Fibroblast of the aortic adventitia (primary cell): Measurements from ENCODE around the gene GABRB2. TPM values are rescaled to one million over a fixed set of nuclear protein-coding genes. Genes with fewer than 3 reads are reported as not detected.

ENCODE experiments used
- DNase-seq: peaks from one replicate; pipeline ENCODE4 v3.0.0-alpha.2; 2010; ENCODE audit warnings: low read depth
- H3K4me3 ChIP-seq: 2 replicates; pipeline ENCODE4 v1.5.1; 2011; ENCODE audit warnings: low read depth, mild to moderate bottlenecking, control low read depth, low read length, moderate library complexity
- total RNA-seq: library from RNA; depleted of rRNA; stranded (reverse); fragments of >200 nt; gene quantifications from 2 replicates; pipeline ENCODE4 v1.2.3, GENCODE V29; 2012; ENCODE audit warnings: low replicate concordance
- TF ChIP-seq, protein P1 (sequence below): IDR thresholded peaks from 2 replicates; pipeline ENCODE4 v1.5.1; 2011; ENCODE audit warnings: mild to moderate bottlenecking, low read length, control low read depth, inconsistent platforms; ENCODE audit not compliant: insufficient read depth

Gene GABRB2
- total RNA-seq = 0.09 TPM in 1 of 2 replicates, not detected in the other

- DNase-seq = peak; percentile 35
- peak within 1 kb of the TSS; percentile 57 for H3K4me3 ChIP-seq
- TF ChIP-seq, protein P1, sequence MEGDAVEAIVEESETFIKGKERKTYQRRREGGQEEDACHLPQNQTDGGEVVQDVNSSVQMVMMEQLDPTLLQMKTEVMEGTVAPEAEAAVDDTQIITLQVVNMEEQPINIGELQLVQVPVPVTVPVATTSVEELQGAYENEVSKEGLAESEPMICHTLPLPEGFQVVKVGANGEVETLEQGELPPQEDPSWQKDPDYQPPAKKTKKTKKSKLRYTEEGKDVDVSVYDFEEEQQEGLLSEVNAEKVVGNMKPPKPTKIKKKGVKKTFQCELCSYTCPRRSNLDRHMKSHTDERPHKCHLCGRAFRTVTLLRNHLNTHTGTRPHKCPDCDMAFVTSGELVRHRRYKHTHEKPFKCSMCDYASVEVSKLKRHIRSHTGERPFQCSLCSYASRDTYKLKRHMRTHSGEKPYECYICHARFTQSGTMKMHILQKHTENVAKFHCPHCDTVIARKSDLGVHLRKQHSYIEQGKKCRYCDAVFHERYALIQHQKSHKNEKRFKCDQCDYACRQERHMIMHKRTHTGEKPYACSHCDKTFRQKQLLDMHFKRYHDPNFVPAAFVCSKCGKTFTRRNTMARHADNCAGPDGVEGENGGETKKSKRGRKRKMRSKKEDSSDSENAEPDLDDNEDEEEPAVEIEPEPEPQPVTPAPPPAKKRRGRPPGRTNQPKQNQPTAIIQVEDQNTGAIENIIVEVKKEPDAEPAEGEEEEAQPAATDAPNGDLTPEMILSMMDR = no peak
These were observed at the start of gene GABRB2 for GRCh38 chr5:161546470-161547301. Gene GABRB2, minus strand, starts transcription at chr5:161546725. Its CDS starts 82 bp downstream, at chr5:161546643.

- H3K4me3 ChIP-seq = no peak overlapping the region
- no peak for DNase-seq
- TF ChIP-seq, protein P1 = no peak
These were observed 39.3 kb upstream of the GABRB2 start for GRCh38 chr5:161585798-161586197.

DNA sequence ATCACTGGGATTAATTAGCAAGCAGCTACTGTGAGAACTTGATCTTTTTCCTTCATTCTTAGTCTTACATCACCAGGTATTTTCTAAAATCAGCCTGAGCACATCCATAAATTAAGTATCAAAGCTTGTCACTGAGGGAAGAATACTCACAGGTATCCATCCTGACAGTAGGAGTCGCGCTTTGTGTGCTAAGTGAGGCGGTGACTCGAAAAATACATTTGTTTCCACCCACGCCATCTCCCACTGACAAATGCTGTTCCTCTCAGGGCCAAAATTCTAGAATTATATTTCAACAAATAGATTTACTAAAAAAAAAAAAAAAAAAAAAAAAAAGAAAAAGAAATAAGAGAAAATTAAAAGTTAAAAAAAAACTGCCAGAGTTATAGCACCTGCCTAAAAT is 34.1 kb upstream of the GABRB2 start:
- H3K4me3 ChIP-seq = no peak overlapping the region
- no peak for DNase-seq
- TF ChIP-seq, protein P1 = no peak

DNA sequence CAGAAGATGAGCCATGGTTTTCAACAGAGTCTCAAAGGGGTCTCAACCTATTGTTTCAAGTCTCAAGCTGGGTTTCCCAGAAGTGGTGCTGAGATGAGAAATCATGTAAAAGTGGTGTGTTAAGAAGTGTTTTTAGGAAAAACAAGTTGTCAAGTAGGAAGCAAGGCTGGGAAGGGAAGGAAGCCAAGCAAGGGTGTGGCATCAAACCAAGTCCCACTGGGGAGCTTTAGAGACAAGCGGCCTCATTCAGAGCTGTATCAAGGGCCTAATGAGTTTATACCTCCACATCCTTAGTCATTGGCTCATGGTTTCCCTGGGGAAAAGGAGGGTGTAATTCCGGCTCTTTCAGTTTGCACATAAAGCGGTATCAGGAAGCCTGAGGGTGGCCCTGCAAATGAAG is 26.4 kb upstream of the GABRB2 start:
- TF ChIP-seq, protein P1 = no peak
- H3K4me3 ChIP-seq = no peak overlapping the region
- no peak for DNase-seq

DNA sequence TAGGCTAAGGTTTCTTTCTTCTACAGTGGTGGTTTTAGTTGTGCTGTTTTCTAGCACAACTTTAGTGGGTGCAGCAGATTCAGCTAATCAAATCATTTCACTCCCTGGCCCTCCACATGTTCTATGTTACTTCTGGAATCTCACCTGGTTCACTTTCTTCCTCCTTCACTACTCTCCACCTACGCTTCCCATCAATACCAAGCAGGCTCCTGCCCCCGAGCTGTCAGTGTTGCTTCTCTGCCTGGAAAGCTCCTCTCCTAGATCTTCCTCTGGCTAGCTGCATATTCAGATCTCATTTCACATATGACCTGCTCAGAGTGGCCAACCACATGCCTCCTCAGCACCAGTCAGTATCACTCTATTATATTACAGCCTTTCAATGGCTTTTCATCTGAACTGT is 19.6 kb upstream of the GABRB2 start:
- TF ChIP-seq, protein P1 = no peak
- no peak overlapping the region for H3K4me3 ChIP-seq
- DNase-seq = no peak

GRCh38 chr5:161562446-161562845 is 15.9 kb upstream of the GABRB2 start:
- TF ChIP-seq, protein P1 = no peak
- H3K4me3 ChIP-seq = no peak overlapping the region
- no peak for DNase-seq

- peak; percentile 3 for DNase-seq
- TF ChIP-seq, protein P1 = no peak
- H3K4me3 ChIP-seq = no peak overlapping the region
These were observed 2.6 kb upstream of the GABRB2 start for GRCh38 chr5:161549106-161549505.
